Ishikawa (cell line): ENCODE results near the gene EGR4.

Experiments
- CEBPB ChIP-seq: IDR thresholded peaks from 2 replicates; pipeline ENCODE4 v1.6.1; 2012
- CREB1 ChIP-seq: IDR thresholded peaks from 2 replicates; pipeline ENCODE4 v1.6.1; 2012; ENCODE audit warnings: low read depth
- EGR1 ChIP-seq: IDR thresholded peaks from 2 replicates; pipeline ENCODE4 v1.6.1; 2012
- EP300 ChIP-seq: IDR thresholded peaks from 2 replicates; pipeline ENCODE4 v1.6.1; 2012; ENCODE audit warnings: borderline replicate concordance
- FOXM1 ChIP-seq: IDR thresholded peaks from 2 replicates; pipeline ENCODE4 v1.6.1; 2012; ENCODE audit warnings: low read depth, borderline replicate concordance
- MAX ChIP-seq: IDR thresholded peaks from 2 replicates; pipeline ENCODE4 v1.6.1; 2012
- NFIC ChIP-seq: IDR thresholded peaks from 2 replicates; pipeline ENCODE4 v1.6.1; 2012
- RAD21 ChIP-seq: IDR thresholded peaks from 2 replicates; pipeline ENCODE4 v1.6.1; 2012; ENCODE audit warnings: low read depth
- REST ChIP-seq: IDR thresholded peaks from 2 replicates; pipeline ENCODE4 v1.6.1; 2012; ENCODE audit warnings: low read depth, mild to moderate bottlenecking
- TAF1 ChIP-seq: IDR thresholded peaks from 2 replicates; pipeline ENCODE4 v1.6.1; 2012; ENCODE audit warnings: low read depth, mild to moderate bottlenecking
- TCF12 ChIP-seq: IDR thresholded peaks from 2 replicates; pipeline ENCODE4 v1.6.1; 2012; ENCODE audit warnings: low read depth
- TEAD4 ChIP-seq: IDR thresholded peaks from 2 replicates; pipeline ENCODE4 v1.6.1; 2012
- YY1 ChIP-seq: IDR thresholded peaks from 2 replicates; pipeline ENCODE4 v1.6.1; 2012; ENCODE audit warnings: low read depth
- ZBTB7A ChIP-seq: IDR thresholded peaks from 2 replicates; pipeline ENCODE4 v1.6.1; 2012; ENCODE audit warnings: low read depth

- TF ChIP-seq MAX = no peak
- TF ChIP-seq CREB1 = no peak
- TF ChIP-seq EGR1 = no peak
- no peak for TF ChIP-seq RAD21
- TF ChIP-seq YY1 = no peak
- no peak for TF ChIP-seq CEBPB
- no peak for TF ChIP-seq TAF1
- no peak for TF ChIP-seq FOXM1
- TF ChIP-seq EP300 = no peak
- TF ChIP-seq TEAD4 = peak; percentile 57
- no peak for TF ChIP-seq ZBTB7A
- TF ChIP-seq REST = no peak
- TF ChIP-seq TCF12 = no peak
- TF ChIP-seq NFIC = no peak
Observed at GRCh38 chr2:73324126-73324725, 30.9 kb upstream of the EGR4 start.
